Subcutaneous preadipocyte (primary cell): Measurements from ENCODE around the gene F13A1. TPM values are rescaled to one million over a fixed set of nuclear protein-coding genes. Genes with fewer than 3 reads are reported as not detected.

Experiments used
- small RNA-seq: library from RNA; depleted of rRNA; stranded (forward); fragments of <200 nt; gene quantifications from one replicate; pipeline ENCODE3, GENCODE V24; 2012
- total RNA-seq: library from RNA; depleted of rRNA; stranded (reverse); fragments of >200 nt; gene quantifications from 2 replicates; pipeline ENCODE4 v1.2.3, GENCODE V29; 2012

The F13A1 gene
- total RNA-seq = not detected in 2 replicates

DNA sequence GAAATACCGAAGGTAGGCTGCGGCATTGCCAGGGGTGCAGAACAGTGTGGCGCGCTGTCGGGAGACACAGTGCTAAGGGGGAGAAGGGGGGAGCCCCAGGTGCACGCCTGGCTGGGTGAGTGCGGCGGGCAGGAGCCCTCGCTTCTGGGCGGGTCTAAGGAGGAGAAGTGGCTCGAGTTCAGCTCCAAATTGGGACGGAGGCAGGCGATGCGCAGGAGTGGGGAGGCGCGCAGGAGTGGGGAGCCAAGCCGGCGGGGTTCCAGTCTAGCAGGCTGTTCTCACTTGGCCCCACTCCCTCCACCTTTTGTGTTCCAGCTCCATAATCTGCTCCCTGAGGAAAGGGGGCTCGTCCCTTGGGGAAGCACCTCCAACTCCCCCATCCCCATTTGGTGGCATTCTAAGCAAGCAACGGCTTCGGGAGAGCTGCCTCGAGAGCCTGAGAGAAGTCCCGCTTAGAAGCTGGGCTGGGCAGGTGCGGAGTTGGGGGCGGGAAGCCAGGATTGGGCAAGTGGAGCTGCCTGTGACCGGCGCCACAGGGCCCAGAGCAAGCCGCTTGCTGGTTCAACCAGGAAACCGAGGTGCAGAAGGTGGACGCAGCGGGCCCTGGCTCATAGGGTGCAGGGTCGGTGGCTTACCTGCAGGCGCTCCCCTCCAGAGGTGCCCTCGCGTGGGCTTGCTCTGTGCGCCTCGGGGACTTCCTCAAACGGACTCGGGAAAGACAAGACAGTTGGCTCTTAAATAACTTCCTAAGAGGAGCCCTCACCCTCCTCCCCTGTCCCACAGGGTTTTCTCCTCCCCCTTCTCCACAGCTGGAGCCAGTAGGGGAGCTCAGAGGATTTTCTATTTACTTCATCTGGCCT, at the start of gene F13A1:
Gene F13A1 (minus strand): TSS at position 711 of the 860 bp plus-strand sequence. CDS start 1,998 bp downstream, outside the sequence.

Small RNA genes within 50 kb of the gene (small RNA-seq; reads per million reads assigned to genes)
- not detected for gene MIR7853
